SK-N-SH (cell line): ENCODE results near the gene CD300C.
"Not testable (repeated sequence)": the region's sequence is repeated elsewhere in the genome, so short reads cannot be mapped to it uniquely, and the experiment has no call there.

ENCODE experiments used
- CTCF ChIP-seq: fragments of 200-600 bp; sonication (generic); IDR thresholded peaks from 2 replicates; pipeline ENCODE4 v1.6.1; 2017; ENCODE audit warnings: antibody characterized with exemption, mild to moderate bottlenecking, moderate library complexity
- EZH2phosphoT487 ChIP-seq: fragments of 200-600 bp; sonication (generic); IDR thresholded peaks from 2 replicates; pipeline ENCODE4 v1.6.1; 2017; ENCODE audit warnings: low read depth, mixed run types, mild to moderate bottlenecking, antibody characterized with exemption, moderate library complexity, borderline replicate concordance
- GABPA ChIP-seq: IDR thresholded peaks from 2 replicates; pipeline ENCODE4 v1.4.0; 2012; ENCODE audit warnings: low read depth, mild to moderate bottlenecking
- GATA2 ChIP-seq: sonication (generic); formaldehyde crosslinking; IDR thresholded peaks from 2 replicates; pipeline ENCODE4 v1.5.0; 2020; ENCODE audit warnings: mild to moderate bottlenecking, missing genetic modification reagents
- NFIC ChIP-seq: IDR thresholded peaks from 2 replicates; pipeline ENCODE4 v1.4.0; 2012; ENCODE audit warnings: borderline replicate concordance
- RAD21 ChIP-seq: IDR thresholded peaks from 2 replicates; pipeline ENCODE4 v1.6.1; 2012; ENCODE audit warnings: mild to moderate bottlenecking, low read length
- RFX5 ChIP-seq: IDR thresholded peaks from 2 replicates; pipeline ENCODE4 v1.6.1; 2012; ENCODE audit warnings: mild to moderate bottlenecking, improper control_type of control experiment, low read length
- RXRA ChIP-seq: IDR thresholded peaks from 2 replicates; pipeline ENCODE4 v1.4.0; 2012; ENCODE audit warnings: low read depth, mild to moderate bottlenecking, borderline replicate concordance
- SIN3A ChIP-seq: IDR thresholded peaks from 2 replicates; pipeline ENCODE4 v1.6.1; 2012; ENCODE audit warnings: low read depth, mild to moderate bottlenecking, low read length, moderate library complexity, borderline replicate concordance
- TCF12 ChIP-seq: IDR thresholded peaks from 2 replicates; pipeline ENCODE4 v1.4.0; 2012

- not testable (repeated sequence) for TF ChIP-seq CTCF; RXRA; RFX5; GATA2 (CRISPR knock-in tag); SIN3A; GABPA; EZH2phosphoT487; NFIC; RAD21; TCF12
Observed at GRCh38 chr17:74503949-74504348, 42.0 kb downstream of the CD300C start.
